HUES48 (cell line): Measurements from ENCODE around the gene ISM1.

Experiments
- H3K27ac ChIP-seq: one replicate; pipeline ENCODE4 v1.7.0; 2013; ENCODE audit warnings: low read depth, low read length, inconsistent platforms
- H3K27me3 ChIP-seq: 2 replicates; pipeline ENCODE4 v1.6.1; 2013; ENCODE audit warnings: mild to moderate bottlenecking, low read length; ENCODE audit not compliant: control insufficient read depth, insufficient read depth
- H3K36me3 ChIP-seq: 2 replicates; pipeline ENCODE4 v1.6.1; 2013; ENCODE audit warnings: low read length; ENCODE audit not compliant: control insufficient read depth, insufficient read depth
- H3K4me1 ChIP-seq: 2 replicates; pipeline ENCODE4 v1.6.1; 2013; ENCODE audit warnings: mild to moderate bottlenecking, low read length; ENCODE audit not compliant: control insufficient read depth, insufficient read depth
- H3K4me3 ChIP-seq: 2 replicates; pipeline ENCODE4 v1.5.1; 2013; ENCODE audit warnings: mild to moderate bottlenecking, low read depth, low read length
- H3K9ac ChIP-seq: 2 replicates; pipeline ENCODE4 v1.6.1; 2013; ENCODE audit warnings: mild to moderate bottlenecking, low read depth, low read length, moderate library complexity
- H3K9me3 ChIP-seq: 2 replicates; pipeline ENCODE4 v1.6.1; 2013; ENCODE audit warnings: low read length; ENCODE audit not compliant: control insufficient read depth, insufficient read depth

The ISM1 gene

GRCh38 chr20:13284830-13285229 lies 63.8 kb downstream of the ISM1 start:
- H3K4me3 ChIP-seq: no peak overlapping the region
- no peak overlapping the region for H3K9ac ChIP-seq
- H3K36me3 ChIP-seq: no peaks in the 10 kb centered on the region
- H3K9me3 ChIP-seq: no peaks in the 10 kb centered on the region
- H3K27ac ChIP-seq: no peak overlapping the region
- no peaks in the 10 kb centered on the region for H3K4me1 ChIP-seq
- no peaks in the 10 kb centered on the region for H3K27me3 ChIP-seq

GRCh38 chr20:13285408-13285807 lies 64.3 kb downstream of the ISM1 start:
- no peaks in the 10 kb centered on the region for H3K9me3 ChIP-seq
- no peak overlapping the region for H3K9ac ChIP-seq
- H3K36me3 ChIP-seq: no peaks in the 10 kb centered on the region
- H3K27ac ChIP-seq: no peak overlapping the region
- H3K4me1 ChIP-seq: no peaks in the 10 kb centered on the region
- no peak overlapping the region for H3K4me3 ChIP-seq
- H3K27me3 ChIP-seq: no peaks in the 10 kb centered on the region

GRCh38 chr20:13286052-13286451 lies 65.0 kb downstream of the ISM1 start:
- Histone ChIP-seq H3K36me3 (no peaks in the 10 kb centered on the region), H3K9me3 (no peaks in the 10 kb centered on the region), H3K27me3 (no peaks in the 10 kb centered on the region), H3K4me3 (no peak overlapping the region), H3K9ac (no peak overlapping the region), H3K27ac (no peak overlapping the region), H3K4me1 (no peaks in the 10 kb centered on the region)

- H3K27ac ChIP-seq: no peak overlapping the region
These were observed 65.5 kb downstream of the ISM1 start for GRCh38 chr20:13286607-13287006.

GRCh38 chr20:13288357-13288756 lies 67.3 kb downstream of the ISM1 start:
- Histone ChIP-seq H3K36me3 (no peaks in the 10 kb centered on the region), H3K9me3 (no peaks in the 10 kb centered on the region), H3K27me3 (no peaks in the 10 kb centered on the region), H3K4me1 (no peaks in the 10 kb centered on the region), H3K4me3 (no peak overlapping the region), H3K9ac (no peak overlapping the region), H3K27ac (no peak overlapping the region)

More at GRCh38 chr20:13286607-13287006, 65.5 kb downstream of the ISM1 start:
- H3K36me3 ChIP-seq: no peaks in the 10 kb centered on the region
- no peak overlapping the region for H3K9ac ChIP-seq
- H3K4me3 ChIP-seq: no peak overlapping the region
- H3K4me1 ChIP-seq: no peaks in the 10 kb centered on the region
- H3K9me3 ChIP-seq: no peaks in the 10 kb centered on the region
- no peaks in the 10 kb centered on the region for H3K27me3 ChIP-seq

GRCh38 chr20:13289031-13289430 lies 68.0 kb downstream of the ISM1 start:
- Histone ChIP-seq H3K9ac (no peak overlapping the region), H3K36me3 (no peaks in the 10 kb centered on the region), H3K4me3 (no peak overlapping the region), H3K27ac (no peak overlapping the region), H3K27me3 (no peaks in the 10 kb centered on the region), H3K9me3 (no peaks in the 10 kb centered on the region), H3K4me1 (no peaks in the 10 kb centered on the region)

- Histone ChIP-seq H3K36me3 (no peaks in the 10 kb centered on the region), H3K27me3 (no peaks in the 10 kb centered on the region), H3K9me3 (no peaks in the 10 kb centered on the region), H3K9ac (no peak overlapping the region), H3K27ac (no peak overlapping the region), H3K4me1 (no peaks in the 10 kb centered on the region), H3K4me3 (no peak overlapping the region)
These were observed 69.7 kb downstream of the ISM1 start for GRCh38 chr20:13290724-13291123.

- H3K4me3 ChIP-seq: no peak overlapping the region
- H3K27me3 ChIP-seq: no peaks in the 10 kb centered on the region
- H3K9me3 ChIP-seq: no peaks in the 10 kb centered on the region
- H3K4me1 ChIP-seq: no peaks in the 10 kb centered on the region
- no peaks in the 10 kb centered on the region for H3K36me3 ChIP-seq
- no peak overlapping the region for H3K9ac ChIP-seq
- no peak overlapping the region for H3K27ac ChIP-seq
These were observed 70.1 kb downstream of the ISM1 start for GRCh38 chr20:13291157-13291556.

- Histone ChIP-seq H3K9me3 (no peaks in the 10 kb centered on the region), H3K4me3 (no peak overlapping the region), H3K9ac (no peak overlapping the region), H3K27ac (no peak overlapping the region), H3K4me1 (no peaks in the 10 kb centered on the region), H3K36me3 (no peaks in the 10 kb centered on the region), H3K27me3 (no peaks in the 10 kb centered on the region)
These were observed 71.3 kb downstream of the ISM1 start for GRCh38 chr20:13292201-13292885.

GRCh38 chr20:13294522-13294921 lies 73.4 kb downstream of the ISM1 start:
- Histone ChIP-seq H3K27me3 (no peaks in the 10 kb centered on the region), H3K27ac (no peak overlapping the region), H3K36me3 (no peaks in the 10 kb centered on the region), H3K9ac (no peak overlapping the region), H3K4me1 (no peaks in the 10 kb centered on the region), H3K9me3 (no peaks in the 10 kb centered on the region), H3K4me3 (no peak overlapping the region)

GRCh38 chr20:13295637-13296036 lies 74.6 kb downstream of the ISM1 start:
- Histone ChIP-seq H3K4me3 (no peak overlapping the region), H3K9me3 (no peaks in the 10 kb centered on the region), H3K27ac (no peak overlapping the region), H3K9ac (no peak overlapping the region), H3K4me1 (no peaks in the 10 kb centered on the region), H3K36me3 (no peaks in the 10 kb centered on the region), H3K27me3 (no peaks in the 10 kb centered on the region)
